HCT116 (cell line): ENCODE measurements around the gene PAAF1. TPM values are rescaled to one million over a fixed set of nuclear protein-coding genes. Genes with fewer than 3 reads are reported as not detected.
A peak's percentile ranks its signal among the peaks of the same experiment; 100 is the strongest.

Experiments used
- ATAC-seq: fragments of 200-7000 bp; cut with Tn5 transposase; 2 replicates; pipeline ENCODE4 v1.9.1; 2020; ENCODE audit warnings: mild to moderate bottlenecking, moderate library complexity
- Bru-seq: library from RNA; stranded (reverse); fragments of 400-500 nt; gene quantifications from one replicate; lab custom pipeline; 2021; lab: Mats Ljungman, UMichigan
- BruChase-seq, 2 experiments: library from RNA; stranded (reverse); fragments of 400-500 nt; gene quantifications; one replicate each; lab custom pipeline; 2021; lab: Mats Ljungman, UMichigan
- BruUV-seq: library from RNA; stranded (reverse); fragments of 400-500 nt; replicated peaks from 2 replicates; lab custom pipeline; 2021; lab: Mats Ljungman, UMichigan
- CTCF ChIA-PET: fragments of 300-600 bp; sonication (Branson Sonifier 250); formaldehyde crosslinking; loops from one replicate; lab custom pipeline; 2021; ENCODE audit warnings: antibody characterized with exemption; lab: Charles Lee
- POLR2A ChIA-PET: fragments of 300-600, 350-600 bp; sonication (Branson Sonifier 250); formaldehyde crosslinking; loops from one replicate; lab custom pipeline; 2021; ENCODE audit warnings: antibody characterized with exemption; lab: Charles Lee
- RAD21 ChIA-PET, 2 experiments: fragments of 300-600 bp; sonication (Branson Sonifier 250); formaldehyde crosslinking; loops; one replicate each; lab custom pipeline; 2023; ENCODE audit warnings: low total read pairs in 2 of 2; ENCODE audit not compliant: uncharacterized antibody in 2 of 2, unreplicated experiment in 2 of 2, low non-redundant PET in 1 of 2; lab: Charles Lee
- DNase-seq: peaks from one replicate; pipeline ENCODE4 v3.0.0-alpha.2; 2010; ENCODE audit warnings: low read depth, low spot score
- H2AFZ ChIP-seq: fragments of 200-600 bp; shearing (Covaris generic), sonication (generic); 2 replicates; pipeline ENCODE4 v1.6.1; 2017; ENCODE audit warnings: low read depth, mixed run types, mixed read lengths, antibody characterized with exemption, low read length; ENCODE audit not compliant: poor library complexity, severe bottlenecking
- H3K27ac ChIP-seq: 2 replicates; pipeline ENCODE4 v1.5.1; 2012; ENCODE audit warnings: low read depth, low read length
- H3K27me3 ChIP-seq: fragments of 200-600 bp; sonication (generic); 2 replicates; pipeline ENCODE4 v1.6.1; 2016; ENCODE audit warnings: mixed run types, low read length, mixed read lengths; ENCODE audit not compliant: insufficient read depth
- H3K36me3 ChIP-seq, 2 experiments: fragments of 200-500 bp in 1 of 2; fragments of 200-600 bp in 1 of 2; sonication (Bioruptor generic) in 1 of 2; sonication (generic) in 1 of 2; 2 replicates each; pipeline versions ENCODE4 v1.5.1 to v1.6.1; 2014 to 2016; ENCODE audit warnings: low read length in 2 of 2, inconsistent platforms in 1 of 2, mixed read lengths in 1 of 2, mixed run types in 1 of 2; ENCODE audit not compliant: insufficient read depth in 2 of 2, control insufficient read depth in 1 of 2
- H3K4me1 ChIP-seq, 2 experiments: fragments of 200-600 bp in 1 of 2; sonication (generic) in 1 of 2; 2 replicates each; pipeline versions ENCODE4 v1.5.1 to v1.6.1; 2012 to 2017; ENCODE audit warnings: low read length in 2 of 2, inconsistent platforms in 1 of 2, mild to moderate bottlenecking in 1 of 2, mixed read lengths in 1 of 2, mixed run types in 1 of 2, moderate library complexity in 1 of 2; ENCODE audit not compliant: insufficient read depth in 2 of 2, control insufficient read depth in 1 of 2
- H3K4me2 ChIP-seq: fragments of 200-600 bp; sonication (generic); 2 replicates; pipeline ENCODE4 v1.6.1; 2017; ENCODE audit warnings: mixed run types, low read length, mixed read lengths
- H3K4me3 ChIP-seq, 2 experiments: fragments of 200-600 bp in 1 of 2; sonication (generic) in 1 of 2; replicated peaks in 1 of 2; 2 replicates each; pipeline ENCODE4 v1.5.1; 2011 to 2016; ENCODE audit warnings: low read length in 2 of 2, control low read depth in 1 of 2, low read depth in 1 of 2, mild to moderate bottlenecking in 1 of 2, mixed read lengths in 1 of 2, mixed run types in 1 of 2
- H3K79me2 ChIP-seq: fragments of 200-600 bp; sonication (generic); 2 replicates; pipeline ENCODE4 v1.6.1; 2017; ENCODE audit warnings: mild to moderate bottlenecking, mixed run types, low read length, moderate library complexity, mixed read lengths; ENCODE audit not compliant: insufficient read depth
- H3K9ac ChIP-seq: fragments of 200-600 bp; sonication (generic); 2 replicates; pipeline ENCODE4 v1.6.1; 2016; ENCODE audit warnings: low read length, mixed read lengths
- H3K9me2 ChIP-seq: fragments of 200-600 bp; sonication (generic), shearing (Covaris generic); 2 replicates; pipeline ENCODE4 v1.6.1; 2017; ENCODE audit warnings: mixed run types, mild to moderate bottlenecking, moderate library complexity; ENCODE audit not compliant: insufficient read depth
- H3K9me3 ChIP-seq, 2 experiments: fragments of 200-500 bp in 1 of 2; fragments of 200-600 bp in 1 of 2; sonication (Bioruptor generic) in 1 of 2; sonication (generic) in 1 of 2; 2 replicates each; pipeline ENCODE4 v1.6.1; 2014 to 2017; ENCODE audit warnings: low read length in 2 of 2, mixed read lengths in 2 of 2, inconsistent platforms in 1 of 2, low read depth in 1 of 2, mild to moderate bottlenecking in 1 of 2, mixed run types in 1 of 2, moderate library complexity in 1 of 2; ENCODE audit not compliant: control insufficient read depth in 1 of 2, insufficient read depth in 1 of 2
- H4K20me1 ChIP-seq: fragments of 200-600 bp; sonication (generic), shearing (Covaris generic); 2 replicates; pipeline ENCODE4 v1.6.1; 2017; ENCODE audit warnings: mixed run types, mild to moderate bottlenecking, moderate library complexity; ENCODE audit not compliant: insufficient read depth
- CBX3 ChIP-seq: IDR thresholded peaks from 2 replicates; pipeline ENCODE4 v1.6.1; 2012; ENCODE audit warnings: low read depth
- CEBPB ChIP-seq: IDR thresholded peaks from 2 replicates; pipeline ENCODE4 v1.6.1; 2012; ENCODE audit warnings: low read depth
- CTCF ChIP-seq, 3 experiments: fragments of 200-600 bp in 1 of 3; sonication (generic) in 1 of 3; IDR thresholded peaks in 2 of 3; conservative IDR thresholded peaks in 1 of 3; 2 replicates each; pipeline ENCODE4 v1.5.1; 2012 to 2017; ENCODE audit warnings: low read depth in 2 of 3, low read length in 2 of 3, antibody characterized with exemption in 1 of 3, borderline replicate concordance in 1 of 3, control low read depth in 1 of 3, mild to moderate bottlenecking in 1 of 3, mixed read lengths in 1 of 3, mixed run types in 1 of 3, moderate library complexity in 1 of 3; ENCODE audit not compliant: insufficient read depth in 1 of 3
- EGR1 ChIP-seq: IDR thresholded peaks from 2 replicates; pipeline ENCODE4 v1.6.1; 2012; ENCODE audit warnings: low read depth
- ELF1 ChIP-seq: IDR thresholded peaks from 2 replicates; pipeline ENCODE4 v1.6.1; 2012; ENCODE audit warnings: low read depth, borderline replicate concordance
- EZH2phosphoT487 ChIP-seq: fragments of 200-600 bp; IDR thresholded peaks from 2 replicates; pipeline ENCODE4 v1.6.1; 2018; ENCODE audit warnings: antibody characterized with exemption, borderline replicate concordance
- JUND ChIP-seq: IDR thresholded peaks from 2 replicates; pipeline ENCODE4 v1.6.1; 2012
- MAX ChIP-seq: IDR thresholded peaks from 2 replicates; pipeline ENCODE4 v1.6.1; 2012
- POLR2A ChIP-seq: IDR thresholded peaks from 2 replicates; pipeline ENCODE4 v1.7.0; 2011; ENCODE audit warnings: borderline replicate concordance; ENCODE audit not compliant: insufficient read depth, insufficient read length; ENCODE audit errors: extremely low read depth
- POLR2AphosphoS5 ChIP-seq: IDR thresholded peaks from 2 replicates; pipeline ENCODE4 v1.6.1; 2011; ENCODE audit warnings: mild to moderate bottlenecking, low read depth, low read length, moderate library complexity
- RAD21 ChIP-seq: IDR thresholded peaks from 2 replicates; pipeline ENCODE4 v1.6.1; 2012; ENCODE audit warnings: low read depth, mild to moderate bottlenecking
- REST ChIP-seq: IDR thresholded peaks from 2 replicates; pipeline ENCODE4 v1.6.1; 2012; ENCODE audit warnings: low read depth
- SIN3A ChIP-seq: IDR thresholded peaks from 2 replicates; pipeline ENCODE4 v1.6.1; 2012; ENCODE audit warnings: low read depth
- SP1 ChIP-seq: IDR thresholded peaks from 2 replicates; pipeline ENCODE4 v1.6.1; 2012; ENCODE audit warnings: low read depth
- TCF7L2 ChIP-seq: IDR thresholded peaks from 2 replicates; pipeline ENCODE4 v1.7.0; 2011; ENCODE audit warnings: borderline replicate concordance, inconsistent platforms; ENCODE audit not compliant: insufficient read depth, insufficient read length; ENCODE audit errors: extremely low read depth
- YY1 ChIP-seq: IDR thresholded peaks from 2 replicates; pipeline ENCODE4 v1.6.1; 2011; ENCODE audit warnings: low read length, low read depth, moderate library complexity, mild to moderate bottlenecking; ENCODE audit not compliant: insufficient replicate concordance; ENCODE audit errors: extremely low read depth
- ZFX ChIP-seq: fragments of 450-650 bp; IDR thresholded peaks from 2 replicates; pipeline ENCODE4 v1.6.1; 2017
- intact Hi-C: fragments of 100-400 bp; cut with micrococcal nuclease; formaldehyde crosslinking; loops from 2 replicates; pipeline ENCODE4 v1.10.0; 2022
- long read RNA-seq: library from polyadenylated mRNA; unstranded; transcript quantifications from one replicate; pipeline ENCODE4 v2.0.0, GENCODE V29; 2021; ENCODE audit not compliant: unreplicated experiment
- polyA plus RNA-seq: library from polyadenylated mRNA; unstranded; fragments of >200 nt; gene quantifications from 2 replicates; pipeline ENCODE4 v1.2.1, GENCODE V29; 2012; ENCODE audit warnings: missing spikeins
- total RNA-seq: library from RNA; stranded (reverse); gene quantifications from one replicate; pipeline ENCODE4 v1.2.1, GENCODE V29; 2021; ENCODE audit not compliant: unreplicated experiment

The PAAF1 gene
- total RNA-seq (15.5 TPM), Bru-seq, nascent RNA (percentile 50 among the genes with signal in this experiment), BruChase-seq, experiment 1, labeled RNA remaining after a 6-hour chase (percentile 44 among the genes with signal in this experiment), BruChase-seq, experiment 2, labeled RNA remaining after a 2-hour chase (percentile 39 among the genes with signal in this experiment)
- 13.2 and 15.7 TPM in 2 replicates for polyA plus RNA-seq
- long read RNA-seq, full-length matches to known transcripts = 28 of 35 reads
- long read RNA-seq, partial matches to known transcripts = 2 of 35 reads
- long read RNA-seq, other reads (novel, unspliced or antisense) = 5 of 35 reads

GRCh38 chr11:73876424-73877310, at the start of gene PAAF1, which contains the start of gene COA4:
PAAF1 (plus strand) TSS chr11:73876999; CDS start chr11:73877022, 23 bp downstream.
COA4 (minus strand) TSS chr11:73876846; CDS start chr11:73873378, 3,468 bp downstream.
- Histone ChIP-seq H3K4me2 (peak within 1 kb of the TSS; percentile 87), H2AFZ (no peak within 1 kb of the TSS), H3K9me3 (no peaks in the 10 kb centered on the region), H3K79me2 (peaks cover 45% of the 10 kb centered on the region), H3K27ac (peak within 1 kb of the TSS; percentile 98), H3K9me2 (no peaks in the 10 kb centered on the region), H3K36me3 (peaks cover 16 to 35% of the 10 kb centered on the region in 2 experiments), H3K4me1 (peaks cover 16 to 35% of the 10 kb centered on the region in 2 experiments), H3K27me3 (no peaks in the 10 kb centered on the region), H4K20me1 (no peaks in the 10 kb centered on the region), H3K9ac (peak within 1 kb of the TSS; percentile 85), H3K4me3 (peak within 1 kb of the TSS; percentile 68 to 95)
- BruUV-seq = no TSS peak
- ATAC-seq = peak; percentile 92
- TF ChIP-seq SP1 = peak; percentile 84
- peak; percentile 67 for TF ChIP-seq CBX3
- peak; percentile 77 for TF ChIP-seq ELF1
- TF ChIP-seq EZH2phosphoT487 = no peak
- peak; percentile 87 for TF ChIP-seq POLR2AphosphoS5
- no peak for TF ChIP-seq CEBPB
- 0 out of 2 replicates have a peak, but pooled peaks have one; percentile 2 for TF ChIP-seq RAD21
- TF ChIP-seq TCF7L2 = peak; percentile 99
- no peak for TF ChIP-seq CTCF (IDR thresholded peaks at IDR 0.05 in 2 of 3, conservative IDR thresholded peaks at IDR 0.05 in 1 of 3; ENCODE audit: borderline replicate concordance in 1 of 3, insufficient read depth in 1 of 3, low read depth in 2 of 3, low read length in 2 of 3)
- TF ChIP-seq JUND = 0 out of 2 replicates have a peak, but pooled peaks have one; percentile 11
- TF ChIP-seq EGR1 = peak; percentile 54
- no peak for TF ChIP-seq REST
- peak; percentile 74 for TF ChIP-seq ZFX
- TF ChIP-seq SIN3A = peak; percentile 94
- TF ChIP-seq MAX = peak; percentile 98
- TF ChIP-seq POLR2A = peak; percentile 35
- TF ChIP-seq YY1 = no peak
- intact Hi-C loops = no loop called here
- RAD21 ChIA-PET = no interaction called here
- POLR2A ChIA-PET = no interaction called here
- DNase-seq = peak; percentile 96
- CTCF ChIA-PET = no interaction called here
